Activated T-cell treated with anti-CD3 and anti-CD28 coated beads, Interleukin-2, amount 50 U/mL, for 72 hours (primary cell): ENCODE measurements around the gene KIF16B. TPM values are rescaled to one million over a fixed set of nuclear protein-coding genes. Genes with fewer than 3 reads are reported as not detected.
"Not testable (repeated sequence)": the region's sequence is repeated elsewhere in the genome, so short reads cannot be mapped to it uniquely, and the experiment has no call there.

Experiments used
- ATAC-seq, 2 donors: fragments of 150-1000 bp; cut with Tn5 transposase; replicated peaks in 1 of 2; 2 replicates each; pipeline ENCODE4 v1.10.0; 2021; ENCODE audit warnings: moderate library complexity in 2 of 2, mild to moderate bottlenecking in 1 of 2
- DNase-seq, 2 donors: peaks; one replicate each; pipeline ENCODE4 v3.0.0; 2021 to 2022; ENCODE audit warnings: mixed read lengths in 1 of 2
- H3K27ac Mint-ChIP-seq: one replicate; pipeline ENCODE4 v1.8.0; 2022; ENCODE audit warnings: mild to moderate bottlenecking, moderate library complexity, mixed read lengths
- H3K27me3 Mint-ChIP-seq: one replicate; pipeline ENCODE4 v1.8.0; 2022; ENCODE audit warnings: low read depth, mixed read lengths
- H3K36me3 Mint-ChIP-seq, 2 donors: one replicate each; pipeline ENCODE4 v1.8.0; 2022; ENCODE audit warnings: mixed read lengths in 2 of 2, mild to moderate bottlenecking in 1 of 2; ENCODE audit not compliant: insufficient read depth in 2 of 2
- H3K4me1 Mint-ChIP-seq: one replicate; pipeline ENCODE4 v1.8.0; 2022; ENCODE audit warnings: low read depth, mixed read lengths
- H3K4me3 Mint-ChIP-seq, 2 donors: one replicate each; pipeline ENCODE4 v1.8.0; 2022; ENCODE audit warnings: mild to moderate bottlenecking in 2 of 2, mixed read lengths in 2 of 2, moderate library complexity in 2 of 2
- H3K9me3 Mint-ChIP-seq, 2 donors: one replicate each; pipeline ENCODE4 v1.8.0; 2022; ENCODE audit warnings: mixed read lengths in 2 of 2
- total RNA-seq, 2 donors: library from RNA; stranded (reverse); gene quantifications; one replicate each; pipeline ENCODE4 v1.2.3, GENCODE V29; 2022

Gene KIF16B
- total RNA-seq, 2 donors from 2014 or later, result 6.0 to 7.3 TPM

DNA sequence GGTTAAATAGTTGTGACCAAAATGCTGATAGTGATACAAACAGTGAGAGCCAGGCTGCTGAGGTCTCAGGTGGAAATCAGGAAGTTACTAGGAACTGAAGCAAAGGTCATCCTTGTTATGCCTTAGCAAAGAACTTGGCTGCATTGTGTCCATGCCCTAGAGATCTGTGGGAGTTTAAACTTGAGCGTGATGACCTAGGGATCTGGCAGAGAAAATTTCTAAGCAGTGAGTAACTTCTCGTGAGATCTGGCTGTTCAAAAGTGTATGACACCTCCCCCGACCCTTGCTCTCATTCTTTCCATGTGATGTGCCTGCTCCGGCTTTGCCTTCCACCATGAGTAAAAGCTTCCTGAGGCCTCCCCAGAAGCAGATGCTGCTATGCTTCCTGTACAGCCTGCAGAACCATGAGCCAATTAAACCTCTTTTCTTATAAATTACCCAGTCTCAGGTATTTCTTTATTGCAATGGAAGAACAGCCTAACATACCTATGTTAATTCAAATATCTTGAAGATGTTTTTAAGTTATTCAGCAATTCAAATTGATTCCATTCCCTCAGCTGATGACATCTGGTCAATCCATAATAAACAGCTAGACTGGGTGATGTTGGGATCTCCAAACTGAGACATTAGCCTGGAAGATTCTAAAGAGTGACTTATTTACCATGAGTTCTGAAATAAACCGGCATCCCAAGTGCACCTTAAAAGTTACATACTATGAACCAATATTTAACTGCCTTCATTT, 33.8 kb downstream of the KIF16B start:
- ATAC-seq (no peak), DNase-seq (no peak)
- H3K4me1 Mint-ChIP-seq, result peaks cover 11% of the 10 kb centered on the region
- no peaks in the 10 kb centered on the region for H3K27me3 Mint-ChIP-seq
- H3K36me3 Mint-ChIP-seq, result no peaks in the 10 kb centered on the region
- peaks cover 0 to 2% of the 10 kb centered on the region in 2 donors for H3K9me3 Mint-ChIP-seq
- no peak overlapping the region for H3K27ac Mint-ChIP-seq
- no peak overlapping the region for H3K4me3 Mint-ChIP-seq

DNA sequence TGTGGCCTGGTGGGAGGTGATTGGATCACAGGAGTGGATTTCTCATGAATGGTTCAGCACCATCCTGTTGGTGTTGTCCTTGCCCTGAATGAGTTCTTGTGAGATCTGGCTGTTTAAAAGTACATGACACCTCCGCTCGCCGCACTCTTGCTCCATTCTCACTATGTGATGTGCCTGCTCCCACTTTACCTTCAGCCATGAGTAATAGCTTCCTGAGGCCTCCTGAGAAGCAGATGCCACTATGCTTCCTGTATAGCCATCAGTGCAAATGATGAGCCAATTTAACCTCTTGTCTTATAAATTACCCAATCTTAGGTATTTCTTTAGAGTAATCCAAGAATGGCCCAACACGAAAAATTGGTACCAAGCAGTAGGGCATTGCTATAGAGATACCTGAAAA, 34.5 kb downstream of the KIF16B start:
- H3K27me3 Mint-ChIP-seq, result no peaks in the 10 kb centered on the region
- DNase-seq, result peak in 1 of 2 donors; percentile 12
- peaks cover 11% of the 10 kb centered on the region for H3K4me1 Mint-ChIP-seq
- H3K9me3 Mint-ChIP-seq, result peaks cover 0 to 2% of the 10 kb centered on the region in 2 donors
- peak in 1 of 2 donors; percentile 41 for ATAC-seq
- H3K36me3 Mint-ChIP-seq, result no peaks in the 10 kb centered on the region
- H3K27ac Mint-ChIP-seq, result no peak overlapping the region
- peak overlapping the region in 1 of 2 donors; percentile 4 for H3K4me3 Mint-ChIP-seq

DNA sequence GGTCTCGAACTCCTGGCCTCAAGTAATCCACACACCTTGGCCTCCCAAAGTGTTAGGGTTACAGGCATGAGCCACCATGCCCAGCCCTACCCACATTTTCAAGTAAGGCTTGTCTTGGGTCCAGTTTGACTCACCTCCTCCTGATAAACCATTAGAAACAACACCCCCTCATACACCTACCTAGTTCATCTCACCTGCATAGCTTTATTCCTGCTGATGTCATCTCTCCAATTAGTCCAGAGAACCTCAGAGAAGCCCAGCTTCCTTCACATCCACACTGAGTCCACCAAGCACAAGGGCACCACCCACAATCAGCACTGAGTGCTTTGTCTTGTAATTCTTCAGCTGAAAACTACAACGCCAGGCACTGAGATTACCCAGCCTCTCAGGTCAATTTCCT, 35.3 kb downstream of the KIF16B start:
- H3K4me3 Mint-ChIP-seq, result no peak overlapping the region
- H3K36me3 Mint-ChIP-seq, result no peaks in the 10 kb centered on the region
- H3K27ac Mint-ChIP-seq, result no peak overlapping the region
- no peak for ATAC-seq
- peaks cover 0 to 2% of the 10 kb centered on the region in 2 donors for H3K9me3 Mint-ChIP-seq
- no peak for DNase-seq
- peaks cover 11% of the 10 kb centered on the region for H3K4me1 Mint-ChIP-seq
- H3K27me3 Mint-ChIP-seq, result no peaks in the 10 kb centered on the region

DNA sequence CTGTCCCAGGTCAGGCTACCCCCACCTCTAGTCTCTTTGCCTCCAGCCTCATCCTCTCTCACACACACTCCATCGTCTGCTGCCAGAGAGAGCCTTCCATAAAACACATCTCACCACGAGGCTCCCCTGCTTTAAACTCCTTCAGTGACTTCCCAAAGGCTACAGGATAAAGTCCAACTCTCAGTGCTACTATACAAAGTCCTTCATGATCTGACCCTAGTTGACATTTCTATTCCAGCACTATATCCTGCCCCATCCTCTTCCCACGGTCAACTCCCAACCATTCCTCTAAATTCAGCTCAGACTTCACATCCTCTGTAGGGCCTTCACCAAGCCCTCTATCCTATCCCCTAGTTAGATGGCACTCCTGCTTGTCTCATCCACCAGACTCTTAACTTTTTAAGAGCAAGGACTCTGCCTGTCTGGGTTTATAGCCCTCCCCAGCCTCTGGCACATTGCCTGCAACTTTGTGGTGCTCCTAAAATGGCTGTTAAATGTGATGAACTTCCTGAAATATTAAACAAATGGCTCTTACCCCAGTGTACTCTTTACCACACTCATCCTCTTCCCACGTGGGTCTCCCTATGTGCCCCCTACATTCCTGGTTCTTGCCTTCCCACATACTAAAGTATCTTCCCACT, 36.1 kb downstream of the KIF16B start:
- Mint-ChIP-seq H3K36me3 (no peaks in the 10 kb centered on the region), H3K4me1 (peaks cover 11% of the 10 kb centered on the region), H3K4me3 (no peak overlapping the region), H3K27me3 (no peaks in the 10 kb centered on the region), H3K9me3 (peaks cover 0 to 2% of the 10 kb centered on the region in 2 donors), H3K27ac (no peak overlapping the region)
- no peak for DNase-seq
- ATAC-seq, result no peak

DNA sequence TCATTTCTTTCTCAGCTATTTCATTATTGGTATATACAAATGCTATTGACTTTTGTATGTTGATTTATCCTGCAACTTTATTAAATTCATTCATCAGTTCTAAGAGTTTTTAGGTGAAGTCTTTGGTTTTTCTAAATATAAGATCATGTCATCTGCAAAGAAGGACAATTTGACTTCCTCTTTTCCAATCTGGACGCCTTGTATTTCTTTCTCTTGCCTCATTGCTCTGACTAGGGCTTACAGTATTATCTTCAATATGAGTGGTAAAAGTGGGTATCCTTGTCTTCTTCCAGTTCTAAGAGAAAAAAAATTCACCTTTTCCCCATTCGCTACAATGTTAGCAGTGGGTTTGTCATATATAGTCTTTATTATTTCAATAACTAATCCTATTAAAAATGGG, 38.0 kb downstream of the KIF16B start:
- ATAC-seq (no peak), DNase-seq (no peak)
- no peaks in the 10 kb centered on the region for H3K27me3 Mint-ChIP-seq
- H3K9me3 Mint-ChIP-seq, result peaks cover 0 to 2% of the 10 kb centered on the region in 2 donors
- no peak overlapping the region for H3K4me3 Mint-ChIP-seq
- peaks cover 11% of the 10 kb centered on the region for H3K4me1 Mint-ChIP-seq
- no peak overlapping the region for H3K27ac Mint-ChIP-seq
- H3K36me3 Mint-ChIP-seq, result no peaks in the 10 kb centered on the region

DNA sequence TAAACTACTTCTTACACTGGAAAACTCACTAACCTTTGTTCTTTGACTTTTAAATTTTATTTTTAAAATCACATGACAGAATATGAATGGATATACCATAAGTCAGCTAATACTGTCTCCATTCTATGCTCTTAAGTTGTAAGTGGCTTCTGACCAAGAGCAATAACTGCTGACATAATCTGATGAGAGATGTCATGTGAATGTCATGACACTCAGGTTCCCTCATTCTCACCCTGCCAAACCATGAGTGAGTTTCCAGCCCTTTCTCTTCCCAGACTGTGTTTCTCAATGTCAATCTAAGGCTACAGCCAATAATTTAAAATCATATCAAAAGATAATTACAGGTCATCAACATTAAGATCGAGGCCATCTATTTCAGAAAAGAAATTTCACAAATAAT, 39.7 kb downstream of the KIF16B start:
- no peaks in the 10 kb centered on the region for H3K36me3 Mint-ChIP-seq

DNA sequence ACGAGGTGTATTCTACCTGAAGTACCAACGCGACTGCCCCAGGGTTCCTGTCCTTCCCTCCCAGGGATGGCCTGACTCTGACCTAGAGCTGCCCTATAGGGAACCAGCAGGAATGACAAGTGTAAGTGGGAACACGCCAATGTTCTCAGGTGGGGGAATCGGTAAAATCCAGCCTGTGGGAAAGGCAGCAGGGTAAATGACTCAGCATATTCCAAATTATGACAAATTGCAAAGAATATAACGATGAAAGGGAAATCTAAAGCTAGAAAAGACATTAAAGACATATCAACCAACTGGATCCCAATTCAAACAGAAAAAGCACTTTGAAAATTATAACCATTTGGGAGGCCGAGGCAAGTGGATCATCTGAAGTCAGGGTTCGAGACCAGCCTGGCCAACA, 41.8 kb downstream of the KIF16B start:
- ATAC-seq (no peak), DNase-seq (no peak)
- H3K4me3 Mint-ChIP-seq, result no peak overlapping the region
- peaks cover 0 to 1% of the 10 kb centered on the region in 2 donors for H3K36me3 Mint-ChIP-seq
- peaks cover 0 to 4% of the 10 kb centered on the region in 2 donors for H3K9me3 Mint-ChIP-seq
- no peak overlapping the region for H3K27ac Mint-ChIP-seq
- no peaks in the 10 kb centered on the region for H3K4me1 Mint-ChIP-seq
- no peaks in the 10 kb centered on the region for H3K27me3 Mint-ChIP-seq

More for the DNA sequence above, 39.7 kb downstream of the KIF16B start:
- no peak overlapping the region for H3K4me3 Mint-ChIP-seq
- DNase-seq (no peak), ATAC-seq (no peak)
- peaks cover 1% of the 10 kb centered on the region for H3K4me1 Mint-ChIP-seq
- peaks cover 0 to 2% of the 10 kb centered on the region in 2 donors for H3K9me3 Mint-ChIP-seq
- H3K27me3 Mint-ChIP-seq, result no peaks in the 10 kb centered on the region
- no peak overlapping the region for H3K27ac Mint-ChIP-seq

DNA sequence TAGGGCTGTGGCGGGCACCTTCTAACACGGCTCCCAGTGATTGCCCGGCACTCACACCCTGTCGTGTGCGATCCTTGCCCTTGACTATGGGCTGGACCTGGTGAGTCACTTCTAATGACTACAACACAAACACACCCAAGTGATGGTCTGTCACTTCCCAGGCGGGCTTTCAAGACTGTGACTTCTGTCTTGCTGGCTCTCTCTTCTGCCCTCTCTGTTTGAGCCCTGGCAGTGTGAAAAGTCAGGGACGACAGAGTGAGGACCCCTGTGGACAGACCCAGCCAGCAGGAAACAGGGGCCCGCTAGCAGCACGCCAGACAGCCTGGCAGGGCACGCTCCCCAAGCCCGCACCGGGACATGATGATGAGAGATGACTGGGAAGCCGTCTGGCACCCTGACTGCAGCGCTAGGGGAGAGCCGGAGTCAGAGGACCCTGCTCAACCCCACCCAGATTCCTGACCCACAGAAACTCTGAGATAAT, 43.0 kb downstream of the KIF16B start:
- H3K4me3 Mint-ChIP-seq, result no peak overlapping the region
- H3K27ac Mint-ChIP-seq, result no peak overlapping the region
- ATAC-seq, result no peak
- no peaks in the 10 kb centered on the region for H3K27me3 Mint-ChIP-seq
- no peak for DNase-seq
- H3K9me3 Mint-ChIP-seq, result peaks cover 1 to 5% of the 10 kb centered on the region in 2 donors
- H3K4me1 Mint-ChIP-seq, result no peaks in the 10 kb centered on the region
- peaks cover 0 to 4% of the 10 kb centered on the region in 2 donors for H3K36me3 Mint-ChIP-seq

DNA sequence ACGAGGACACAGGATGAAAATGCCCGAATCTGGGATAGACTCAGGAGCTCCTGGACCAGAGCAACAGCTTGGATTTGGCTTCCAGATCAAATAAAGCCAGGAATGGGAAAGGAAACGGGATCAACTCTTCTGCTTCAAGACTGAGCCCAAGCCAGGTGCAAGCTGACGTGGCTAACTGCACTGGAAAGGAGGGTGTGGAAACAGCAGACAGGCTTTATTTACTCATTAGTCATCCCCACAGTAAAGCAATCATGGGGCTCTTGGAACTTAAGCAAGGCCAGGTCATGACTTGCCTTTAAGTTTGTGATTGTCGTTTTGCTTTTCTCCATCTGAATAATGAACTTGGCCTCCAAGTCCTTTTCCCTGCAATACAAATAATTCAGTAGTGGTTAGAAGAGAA, 45.2 kb downstream of the KIF16B start:
- Mint-ChIP-seq H3K9me3 (peaks cover 2 to 5% of the 10 kb centered on the region in 2 donors), H3K4me1 (no peaks in the 10 kb centered on the region), H3K36me3 (peaks cover 4 to 8% of the 10 kb centered on the region in 2 donors), H3K27me3 (no peaks in the 10 kb centered on the region), H3K27ac (no peak overlapping the region), H3K4me3 (no peak overlapping the region)
- ATAC-seq, result no peak
- no peak for DNase-seq

DNA sequence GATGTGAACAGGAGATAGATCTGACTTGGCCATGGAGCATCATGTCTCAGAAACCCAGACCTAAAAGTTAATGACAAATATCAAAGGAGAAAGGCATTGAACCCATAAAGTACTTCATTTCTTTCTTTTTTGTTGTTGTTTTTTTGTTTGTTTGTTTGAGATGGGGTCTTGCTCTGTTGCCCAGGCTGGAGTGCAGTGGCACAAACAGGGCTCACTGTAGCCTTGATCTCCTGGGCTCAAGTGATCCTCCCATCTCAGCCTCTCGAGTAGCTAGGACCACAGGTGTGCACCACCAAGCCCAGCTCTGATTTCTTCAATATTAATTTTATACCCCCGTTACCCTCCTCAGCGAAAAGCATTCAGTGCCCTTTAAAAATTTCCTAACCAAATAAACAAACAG, 45.8 kb downstream of the KIF16B start:
- peaks cover 4 to 8% of the 10 kb centered on the region in 2 donors for H3K36me3 Mint-ChIP-seq
- H3K9me3 Mint-ChIP-seq, result peaks cover 2 to 5% of the 10 kb centered on the region in 2 donors
- no peaks in the 10 kb centered on the region for H3K4me1 Mint-ChIP-seq
- no peak overlapping the region for H3K4me3 Mint-ChIP-seq
- ATAC-seq, result no peak
- H3K27ac Mint-ChIP-seq, result no peak overlapping the region
- no peaks in the 10 kb centered on the region for H3K27me3 Mint-ChIP-seq
- no peak for DNase-seq

DNA sequence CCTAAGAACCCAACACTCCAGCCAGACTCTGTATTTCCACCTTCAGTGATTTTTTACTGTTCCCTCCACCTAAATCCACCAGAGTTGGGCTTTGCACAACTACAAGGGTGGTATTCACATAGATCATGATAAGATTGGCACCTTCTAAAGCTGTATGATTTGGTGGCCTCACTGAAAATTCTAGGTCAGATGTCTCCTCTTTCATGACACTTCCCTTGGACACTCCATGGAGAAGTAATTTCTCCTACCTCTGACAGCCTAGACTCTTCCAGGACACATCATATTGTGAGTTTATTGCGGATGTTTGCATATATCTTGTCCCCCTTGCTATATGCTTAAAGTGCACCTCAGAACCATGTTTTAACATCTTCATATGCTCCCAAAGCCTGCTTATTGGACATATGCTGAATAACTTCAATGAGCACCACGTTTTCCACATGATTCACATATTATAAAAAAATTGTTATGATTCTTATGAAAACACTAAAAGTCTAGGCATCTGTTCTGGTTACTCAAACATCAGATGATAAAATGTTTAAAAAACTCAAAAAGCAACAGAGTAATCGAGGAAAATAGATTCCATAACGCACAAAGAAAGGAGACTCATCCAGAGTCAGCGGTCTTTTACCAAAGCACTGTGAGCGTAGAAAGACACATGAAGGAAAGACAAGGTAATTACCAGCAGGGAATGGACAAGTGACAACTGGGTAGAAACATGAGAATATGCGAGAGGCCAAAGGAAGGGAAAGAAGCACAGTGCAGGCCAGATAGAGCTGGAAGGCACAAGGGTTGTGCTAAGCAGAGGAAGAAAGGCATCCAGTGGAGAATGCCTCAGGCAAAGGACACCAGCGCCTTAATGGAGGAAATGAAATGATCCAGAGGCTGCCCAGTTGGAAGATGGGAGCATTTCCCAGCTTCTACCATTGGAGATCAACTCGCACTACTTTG, 46.5 kb downstream of the KIF16B start:
- no peak overlapping the region for H3K27ac Mint-ChIP-seq
- no peak for DNase-seq
- no peak overlapping the region for H3K4me3 Mint-ChIP-seq
- peaks cover 2 to 5% of the 10 kb centered on the region in 2 donors for H3K9me3 Mint-ChIP-seq
- ATAC-seq, result no peak
- no peaks in the 10 kb centered on the region for H3K4me1 Mint-ChIP-seq
- peaks cover 4 to 8% of the 10 kb centered on the region in 2 donors for H3K36me3 Mint-ChIP-seq
- H3K27me3 Mint-ChIP-seq, result no peaks in the 10 kb centered on the region

DNA sequence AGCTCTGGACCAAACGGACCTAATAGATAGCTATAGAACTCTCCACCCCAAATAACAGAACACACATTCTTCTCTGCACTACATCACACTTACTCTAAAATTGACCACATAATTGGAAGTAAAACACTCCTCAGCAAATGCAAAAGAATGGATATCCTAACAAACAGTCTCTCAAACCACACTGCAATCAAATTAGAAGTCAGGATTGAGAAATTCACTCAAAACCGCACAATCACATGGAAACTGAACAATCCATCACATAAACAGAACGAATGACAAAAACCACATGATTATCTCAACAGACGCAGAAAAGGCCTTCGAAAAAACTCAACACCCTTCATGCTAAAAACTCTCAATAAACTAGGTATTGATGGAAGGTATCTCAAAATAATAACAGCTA, 50.6 kb downstream of the KIF16B start:
- H3K27ac Mint-ChIP-seq, H3K36me3 Mint-ChIP-seq, ATAC-seq: not testable (repeated sequence)

DNA sequence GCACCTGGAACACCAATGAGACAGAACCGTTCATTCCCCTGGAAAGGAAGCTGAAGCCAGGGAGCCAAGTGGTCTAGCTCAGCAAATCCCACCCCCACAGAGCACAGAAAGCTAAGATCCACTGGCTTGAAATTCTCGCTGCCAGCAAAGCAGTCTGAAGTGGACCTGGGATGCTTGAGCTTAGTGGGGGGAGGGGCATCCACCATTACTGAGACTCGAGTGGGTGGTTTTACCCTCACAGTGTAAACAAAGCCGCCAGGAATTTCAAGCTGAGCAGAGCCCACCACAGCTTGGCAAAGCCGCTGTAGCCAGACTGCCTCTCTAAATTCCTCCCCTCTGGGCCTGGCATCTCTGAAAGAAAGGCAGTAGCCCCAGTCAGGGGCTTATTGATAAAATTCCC, 53.1 kb downstream of the KIF16B start:
- H3K4me1 Mint-ChIP-seq, result no peaks in the 10 kb centered on the region
- DNase-seq (no peak), ATAC-seq (no peak)
- H3K27ac Mint-ChIP-seq, result no peak overlapping the region
- H3K36me3 Mint-ChIP-seq, result peaks cover 0 to 8% of the 10 kb centered on the region in 2 donors
- H3K9me3 Mint-ChIP-seq, result no peaks in the 10 kb centered on the region
- no peaks in the 10 kb centered on the region for H3K27me3 Mint-ChIP-seq
- H3K4me3 Mint-ChIP-seq, result no peak overlapping the region

More for the DNA sequence above, 50.6 kb downstream of the KIF16B start:
- not testable (repeated sequence) for H3K9me3 Mint-ChIP-seq, DNase-seq, H3K4me3 Mint-ChIP-seq, H3K4me1 Mint-ChIP-seq, H3K27me3 Mint-ChIP-seq
